Upper lobe of left lung (tissue), 6 donors: Measurements from ENCODE around the gene AHRR. TPM values are rescaled to one million over a fixed set of nuclear protein-coding genes. Genes with fewer than 3 reads are reported as not detected.

ENCODE experiments used
- ATAC-seq, 2 donors: fragments of 200-7000 bp; cut with Tn5 transposase; one replicate each; pipeline ENCODE4 v1.9.1; 2022; ENCODE audit warnings: mild to moderate bottlenecking in 2 of 2, moderate library complexity in 2 of 2; ENCODE audit not compliant: low FRiP score in 2 of 2
- DNase-seq, 2 donors: peaks; one replicate each; pipeline ENCODE4 v3.0.0-alpha.2; 2019 to 2020
- H3K27ac ChIP-seq, 4 donors: fragments of 200-600 bp; sonication (generic); one replicate each; pipeline ENCODE4 v1.5.1; 2016 to 2019
- H3K27me3 ChIP-seq, 4 donors: fragments of 200-600 bp; sonication (generic); one replicate each; pipeline ENCODE4 v1.5.1; 2017 to 2019
- H3K36me3 ChIP-seq, 4 donors: fragments of 200-600 bp; sonication (generic); one replicate each; pipeline ENCODE4 v1.5.1; 2016 to 2019
- H3K4me1 ChIP-seq, 4 donors: fragments of 200-600 bp; sonication (generic); one replicate each; pipeline ENCODE4 v1.5.1; 2018 to 2019
- H3K4me3 ChIP-seq, 4 donors: fragments of 200-600 bp; sonication (generic); one replicate each; pipeline ENCODE4 v1.5.1; 2017 to 2019; ENCODE audit warnings: mild to moderate bottlenecking in 2 of 4, moderate library complexity in 1 of 4
- H3K9me3 ChIP-seq, 4 donors: fragments of 200-600 bp; sonication (generic); one replicate each; pipeline ENCODE4 v1.5.1; 2018 to 2019
- CTCF ChIP-seq, 6 experiments: fragments of 450-650 bp in 4 of 6; fragments of 200-600 bp in 2 of 6; sonication (generic) in 2 of 6; IDR thresholded peaks; one replicate each; pipeline ENCODE4 v1.5.1; 2016 to 2019; ENCODE audit warnings: antibody characterized with exemption in 6 of 6
- EP300 ChIP-seq, 4 donors: sonication (generic); formaldehyde crosslinking; IDR thresholded peaks; one replicate each; pipeline ENCODE4 v1.5.1; 2017; ENCODE audit warnings: antibody characterized with exemption in 4 of 4, control low read depth in 2 of 4
- POLR2A ChIP-seq, 4 donors: fragments of 450-650 bp; IDR thresholded peaks; one replicate each; pipeline ENCODE4 v1.5.1; 2016 to 2017; ENCODE audit warnings: antibody characterized with exemption in 4 of 4, mild to moderate bottlenecking in 2 of 4
- POLR2AphosphoS5 ChIP-seq, 2 donors: sonication (generic); formaldehyde crosslinking; IDR thresholded peaks; one replicate each; pipeline ENCODE4 v1.5.1; 2017; ENCODE audit warnings: antibody characterized with exemption in 2 of 2
- WGBS, 2 donors: methylation state at CpG; one replicate each; pipeline ENCODE4 v1.1.5; 2017 to 2018; 5-methylcytosine and 5-hydroxymethylcytosine counted together
- total RNA-seq, 6 donors: library from RNA; depleted of rRNA in 4 of 6; stranded (reverse); fragments of >200 nt in 4 of 6; gene quantifications; one replicate each; pipeline versions ENCODE4 v1.1.0 to v1.2.1, GENCODE V29; 2016 to 2021
- donor health status: DM: no; HTN: no; CAD: no; lungs with moderate emphysema.
- donor health status: DM: no; HTN: yes; CAD: no; lungs with severe emphysema.

The AHRR gene
- total RNA-seq, 6 donors from 2014 or later, result 1.3 to 8.6 (median 4.4) TPM

GRCh38 chr5:346229-346935 is 24.9 kb downstream of the AHRR start:
- Histone ChIP-seq H3K4me1 (peaks cover 3 to 10% (median 5%) of the 10 kb centered on the region in 4 donors), H3K9me3 (no peaks in the 10 kb centered on the region), H3K27me3 (no peaks in the 10 kb centered on the region), H3K36me3 (no peaks in the 10 kb centered on the region), H3K27ac (no peak overlapping the region), H3K4me3 (no peak overlapping the region)
- 53 to 57% methylated on average over 15 to 24 of the region's 24 CpGs for WGBS, 2 donors
- DNase-seq (peak in 1 of 2 donors; percentile 14), ATAC-seq (no peak)
- TF ChIP-seq POLR2AphosphoS5 (IDR thresholded peaks at IDR 0.05) (no peak), EP300 (IDR thresholded peaks at IDR 0.05) (no peak), CTCF (IDR thresholded peaks at IDR 0.05) (no peak), POLR2A (IDR thresholded peaks at IDR 0.05) (no peak)

GRCh38 chr5:347712-348284 is 26.3 kb downstream of the AHRR start:
- Histone ChIP-seq H3K9me3 (no peaks in the 10 kb centered on the region), H3K4me1 (peaks cover 3 to 10% (median 5%) of the 10 kb centered on the region in 4 donors), H3K27me3 (no peaks in the 10 kb centered on the region), H3K36me3 (no peaks in the 10 kb centered on the region), H3K27ac (no peak overlapping the region), H3K4me3 (no peak overlapping the region)
- 75 to 87% methylated on average over 8 of the region's 10 CpGs for WGBS, 2 donors
- DNase-seq, result peak in 1 of 2 donors; percentile 52
- no peak for ATAC-seq
- TF ChIP-seq POLR2AphosphoS5 (IDR thresholded peaks at IDR 0.05) (no peak), CTCF (IDR thresholded peaks at IDR 0.05) (no peak), EP300 (IDR thresholded peaks at IDR 0.05) (no peak), POLR2A (IDR thresholded peaks at IDR 0.05) (no peak)

GRCh38 chr5:348726-349125 is 27.2 kb downstream of the AHRR start:
- H3K4me3 ChIP-seq, result no peak overlapping the region
- TF ChIP-seq POLR2AphosphoS5 (IDR thresholded peaks at IDR 0.05), result no peak
- TF ChIP-seq CTCF (IDR thresholded peaks at IDR 0.05), result no peak
- no peak for TF ChIP-seq EP300 (IDR thresholded peaks at IDR 0.05)
- TF ChIP-seq POLR2A (IDR thresholded peaks at IDR 0.05), result no peak
- no peaks in the 10 kb centered on the region for H3K27me3 ChIP-seq
- no peaks in the 10 kb centered on the region for H3K9me3 ChIP-seq
- H3K4me1 ChIP-seq, result peaks cover 1 to 4% (median 3%) of the 10 kb centered on the region in 4 donors
- no peak overlapping the region for H3K27ac ChIP-seq
- ATAC-seq (no peak), DNase-seq (no peak)
- WGBS, 2 donors, result 78 to 83% methylated on average over 5 of the region's 5 CpGs
- no peaks in the 10 kb centered on the region for H3K36me3 ChIP-seq

- Histone ChIP-seq H3K36me3 (no peaks in the 10 kb centered on the region), H3K27ac (no peak overlapping the region), H3K9me3 (no peaks in the 10 kb centered on the region), H3K4me3 (no peak overlapping the region), H3K4me1 (no peaks in the 10 kb centered on the region), H3K27me3 (no peaks in the 10 kb centered on the region)
- TF ChIP-seq POLR2A (IDR thresholded peaks at IDR 0.05) (no peak), POLR2AphosphoS5 (IDR thresholded peaks at IDR 0.05) (no peak), EP300 (IDR thresholded peaks at IDR 0.05) (no peak), CTCF (IDR thresholded peaks at IDR 0.05) (no peak)
- ATAC-seq, result no peak
- WGBS, 2 donors, result 76 to 86% methylated on average over 9 of the region's 9 CpGs
- DNase-seq, result no peak
These were observed 28.8 kb downstream of the AHRR start for GRCh38 chr5:350355-350754.
